ENCODE data around the gene TRPV3.
"Not testable (repeated sequence)": the region's sequence is repeated elsewhere in the genome, so short reads cannot be mapped to it uniquely, and the experiment has no call there.

The TRPV3 gene

GRCh38 chr17:3545151-3545550, 12.5 kb downstream of the TRPV3 start:
- no peak for DNase-seq

- no peak for DNase-seq
Measured at GRCh38 chr17:3544365-3544764, 13.2 kb downstream of the TRPV3 start.

GRCh38 chr17:3543453-3543852, 14.2 kb downstream of the TRPV3 start:
- no peak for DNase-seq

- DNase-seq, result no peak
Measured at GRCh38 chr17:3542410-3543088, 15.1 kb downstream of the TRPV3 start.

GRCh38 chr17:3539881-3540540, 17.6 kb downstream of the TRPV3 start:
- no peak for DNase-seq

- DNase-seq, result no peak
Measured at GRCh38 chr17:3536716-3537115, 20.9 kb downstream of the TRPV3 start.

GRCh38 chr17:3535253-3535995, 22.2 kb downstream of the TRPV3 start:
- peak; percentile 23 for DNase-seq

GRCh38 chr17:3534881-3535252, 22.7 kb downstream of the TRPV3 start:
- no peak for DNase-seq

- DNase-seq, result no peak
Measured at GRCh38 chr17:3533752-3534151, 23.9 kb downstream of the TRPV3 start.

GRCh38 chr17:3532859-3533142, 24.8 kb downstream of the TRPV3 start:
- no peak for DNase-seq

GRCh38 chr17:3532106-3532858, 25.3 kb downstream of the TRPV3 start:
- no peak for DNase-seq

- no peak for DNase-seq
Measured at GRCh38 chr17:3531266-3532101, 26.1 kb downstream of the TRPV3 start.

- DNase-seq, result no peak
Measured at GRCh38 chr17:3529817-3530741, 27.5 kb downstream of the TRPV3 start.

GRCh38 chr17:3528880-3529511, 28.6 kb downstream of the TRPV3 start:
- DNase-seq, result no peak

GRCh38 chr17:3528403-3528851, 29.2 kb downstream of the TRPV3 start:
- no peak for DNase-seq

GRCh38 chr17:3527896-3528295, 29.7 kb downstream of the TRPV3 start:
- DNase-seq, result no peak

- no peak for DNase-seq
Measured at GRCh38 chr17:3527468-3527867, 30.1 kb downstream of the TRPV3 start.

GRCh38 chr17:3526971-3527370, 30.6 kb downstream of the TRPV3 start:
- DNase-seq, result no peak

- no peak for DNase-seq
Measured at GRCh38 chr17:3526491-3526890, 31.1 kb downstream of the TRPV3 start.

- no peak for DNase-seq
Measured at GRCh38 chr17:3524024-3524423, 33.6 kb downstream of the TRPV3 start.

- DNase-seq, result not testable (repeated sequence)
Measured at GRCh38 chr17:3519472-3519871, 38.1 kb downstream of the TRPV3 start.

All from activated effector memory CD4-positive, alpha-beta T cell treated with Interleukin-2 at 50 U/mL for 16 hours (primary cell).